ENCODE results near the gene GMPR.

The GMPR gene

DNA sequence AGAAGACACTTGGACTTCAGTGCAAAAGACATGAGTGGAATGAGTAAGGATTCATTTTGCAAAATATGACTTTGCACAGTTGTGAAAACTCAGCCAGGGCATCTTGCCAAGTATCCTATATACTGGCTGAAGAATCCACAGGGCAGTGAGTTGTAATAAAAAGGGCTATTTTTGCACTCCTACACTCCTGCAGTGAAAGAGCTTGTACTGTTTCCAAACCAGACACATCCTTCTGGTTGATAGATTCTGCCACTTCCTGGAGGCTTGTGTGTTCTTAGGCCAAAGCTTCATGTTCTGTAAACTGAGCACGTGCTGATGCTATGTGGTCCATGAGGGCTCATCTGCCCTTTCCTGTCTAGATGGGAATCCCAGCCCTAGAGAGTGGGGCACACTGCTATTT, 34.9 kb downstream of the GMPR start:
- no peak for DNase-seq (ENCODE audit: low spot score)

GRCh38 chr6:16274483-16274882, 36.1 kb downstream of the GMPR start:
- no peak for DNase-seq (ENCODE audit: low spot score)

DNA sequence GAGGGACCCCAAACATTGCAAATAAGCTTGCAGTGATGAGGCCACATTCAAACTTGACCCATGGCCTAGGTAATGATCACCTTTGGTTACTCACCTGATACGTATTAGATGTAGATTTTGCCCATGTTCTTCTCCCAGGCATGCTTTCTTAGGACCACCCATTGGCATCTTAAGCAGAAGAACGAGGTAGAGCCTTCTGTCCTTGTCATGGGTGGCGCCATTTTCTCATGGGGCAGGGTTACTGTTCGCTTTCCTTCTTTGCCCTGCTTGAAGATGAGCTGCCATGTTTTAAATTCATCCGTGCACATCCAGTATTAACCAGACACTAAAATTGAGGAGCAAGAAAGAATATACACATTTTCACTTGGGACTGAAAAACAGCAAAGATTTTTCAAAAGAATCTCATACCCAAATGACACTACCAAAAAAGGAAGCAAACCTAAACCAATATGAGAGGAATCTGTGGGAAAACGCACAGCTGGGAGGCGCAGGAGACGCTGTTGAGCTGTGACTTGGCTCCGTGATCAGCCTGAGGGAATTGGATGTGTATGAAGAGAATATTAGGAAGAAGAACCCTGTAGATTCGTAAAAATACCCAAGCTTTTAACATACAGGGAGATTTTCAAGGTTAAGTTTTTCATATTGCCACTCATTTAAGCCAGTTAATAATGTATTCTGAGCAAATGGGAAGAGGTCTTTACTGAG, 36.6 kb downstream of the GMPR start:
- no peak for DNase-seq (ENCODE audit: low spot score)

GRCh38 chr6:16277101-16277981, 39.0 kb downstream of the GMPR start:
- peak; percentile 7 for DNase-seq (ENCODE audit: low spot score)

DNA sequence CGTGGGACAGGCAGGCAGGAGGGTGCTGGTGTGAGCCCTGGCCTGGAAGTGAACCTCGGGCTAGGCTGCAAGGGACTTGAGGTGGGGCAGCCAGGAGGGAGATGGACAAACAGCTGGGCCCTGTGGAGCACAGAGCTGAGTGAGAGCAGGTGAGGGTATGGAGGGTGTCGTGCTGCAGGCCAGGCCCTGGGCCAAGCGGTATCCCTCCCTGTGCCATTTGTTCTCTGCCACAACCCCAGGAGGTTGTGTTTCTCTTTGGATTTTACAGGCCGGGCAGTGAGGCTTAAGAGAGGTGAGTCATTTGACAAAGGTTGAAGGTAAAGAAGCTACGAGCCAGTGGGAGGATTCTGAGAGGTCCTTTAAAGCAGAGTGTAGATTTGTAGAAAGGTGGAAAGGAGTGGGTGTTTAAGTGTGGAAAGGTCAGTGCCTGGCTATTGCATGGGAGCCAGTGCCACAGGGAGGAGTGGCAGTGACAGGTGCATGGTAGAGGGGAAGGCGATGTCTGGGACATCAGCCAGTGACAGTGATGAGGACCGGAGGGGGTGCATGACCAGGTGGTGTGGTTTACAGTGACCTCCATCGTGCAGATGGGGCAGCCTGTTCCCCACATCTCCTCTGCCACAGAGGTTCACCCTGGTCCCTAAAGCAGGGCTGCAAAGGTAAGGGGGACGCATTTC, 39.8 kb downstream of the GMPR start:
- DNase-seq (ENCODE audit: low spot score) = no peak

DNA sequence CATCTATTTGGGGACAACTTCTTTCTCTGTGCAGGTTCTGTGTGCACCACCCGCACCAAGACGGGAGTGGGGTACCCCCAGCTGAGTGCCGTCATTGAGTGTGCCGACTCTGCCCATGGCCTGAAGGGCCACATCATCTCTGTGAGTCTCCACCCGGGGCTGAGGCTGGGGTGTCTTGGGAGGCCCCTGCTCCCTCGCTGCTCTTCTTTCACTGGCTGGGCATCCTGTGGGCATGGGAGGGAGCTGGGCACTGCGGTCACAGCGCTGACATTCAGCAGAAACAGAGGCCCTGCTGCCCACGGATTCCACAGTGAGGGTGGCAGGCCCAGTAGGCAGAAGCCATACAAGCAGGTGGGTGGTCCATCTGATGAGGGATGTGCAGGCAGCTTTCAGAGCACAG, 40.4 kb downstream of the GMPR start:
- no peak for DNase-seq (ENCODE audit: low spot score)

DNA sequence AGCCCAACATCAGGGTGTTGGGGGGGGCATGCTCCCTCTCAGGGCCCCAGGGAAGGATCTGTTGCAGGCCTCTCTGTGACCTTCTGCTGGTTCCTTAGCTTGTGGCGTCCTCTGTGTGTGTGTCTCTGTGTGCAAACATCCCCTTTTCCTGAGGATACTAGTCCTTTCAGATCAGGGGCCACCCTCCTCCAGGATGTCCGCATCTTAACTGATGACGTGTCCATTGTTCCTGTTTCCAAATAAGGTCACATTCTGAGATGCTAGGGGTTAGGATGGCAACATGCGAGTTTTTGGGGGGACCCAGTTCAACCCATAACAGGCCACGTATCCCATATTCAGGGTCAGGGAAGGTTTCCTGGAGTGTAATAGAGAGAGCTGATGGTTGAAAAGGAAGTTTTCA, 40.9 kb downstream of the GMPR start:
- DNase-seq (ENCODE audit: low spot score) = no peak

DNA sequence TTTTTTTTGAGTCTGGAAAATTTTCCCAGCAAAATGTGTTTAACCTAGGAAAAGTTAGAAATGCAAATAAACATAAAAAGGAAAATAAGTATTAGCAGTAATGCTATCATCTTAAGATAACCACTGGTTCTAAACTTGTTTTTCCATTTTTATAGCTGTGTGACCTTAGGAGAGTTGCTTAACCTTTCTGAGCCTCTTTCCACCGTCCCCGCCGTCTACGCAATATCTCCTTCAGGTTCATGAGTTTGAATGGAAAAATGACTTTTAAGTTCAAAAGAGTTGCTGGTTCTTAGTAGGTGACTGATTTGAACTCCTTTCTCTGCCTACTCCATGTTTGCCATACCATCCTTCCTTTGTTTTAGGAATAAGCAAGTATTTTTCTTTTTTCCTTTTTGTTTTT, 44.0 kb downstream of the GMPR start:
- no peak for DNase-seq (ENCODE audit: low spot score)

- no peak for DNase-seq (ENCODE audit: low spot score)
Measured at GRCh38 chr6:16284472-16284871, 46.1 kb downstream of the GMPR start.

DNA sequence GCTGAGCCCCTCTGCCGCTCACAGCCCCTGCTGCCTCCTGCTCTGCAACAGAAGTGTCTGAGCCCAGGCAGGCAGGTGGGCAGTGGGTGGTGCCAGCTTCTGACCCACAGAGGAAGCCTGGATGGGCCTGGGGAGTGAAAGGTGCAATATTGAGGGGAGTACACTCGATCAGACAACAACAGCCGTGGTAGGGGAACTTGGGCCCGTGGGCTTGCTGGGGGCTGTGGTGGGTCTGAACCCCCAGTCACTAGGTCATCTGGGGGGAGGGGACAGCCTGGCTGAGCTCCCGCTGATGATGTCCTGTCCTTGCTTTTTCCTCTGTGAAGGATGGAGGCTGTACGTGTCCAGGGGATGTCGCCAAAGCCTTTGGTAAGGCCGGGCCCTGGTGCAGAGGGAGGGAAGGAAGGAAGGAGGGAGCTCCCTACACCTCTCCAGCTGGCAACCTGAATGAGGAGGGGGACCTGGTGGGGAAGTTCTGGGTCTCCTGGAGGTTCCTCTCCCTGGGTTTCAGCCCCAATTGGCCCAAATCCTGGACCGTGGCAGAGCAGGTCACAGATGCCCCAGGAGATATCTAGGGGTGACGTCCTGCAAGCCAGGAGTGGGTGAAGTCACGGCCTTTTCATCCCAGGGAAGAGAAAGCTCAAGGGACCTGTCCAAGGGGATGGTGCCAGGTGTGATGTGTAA, 47.2 kb downstream of the GMPR start:
- no peak for DNase-seq (ENCODE audit: low spot score)

GRCh38 chr6:16286151-16286522, 47.8 kb downstream of the GMPR start:
- peak; percentile 22 for DNase-seq (ENCODE audit: low spot score)

DNA sequence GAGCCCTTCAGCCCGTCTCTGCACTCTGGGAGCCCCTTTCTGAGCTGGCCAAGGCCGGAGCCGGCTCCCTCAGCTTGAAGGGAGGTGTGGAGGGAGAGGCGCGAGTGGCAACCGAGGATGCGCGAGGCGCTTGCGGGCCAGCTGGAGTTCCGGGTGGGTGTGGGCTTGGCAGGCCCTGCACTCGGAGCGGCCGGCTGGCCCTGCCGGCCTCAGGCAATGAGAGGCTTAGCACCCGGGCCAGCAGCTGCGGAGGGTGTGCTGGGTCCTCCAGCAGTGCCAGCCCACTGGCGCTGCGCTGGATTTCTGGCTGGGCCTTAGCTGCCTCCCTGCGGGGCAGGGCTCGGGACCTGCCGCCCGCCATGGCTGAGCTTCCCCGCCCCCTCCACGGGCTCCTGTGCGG, 49.8 kb downstream of the GMPR start:
- no peak for DNase-seq (ENCODE audit: low spot score)

GRCh38 chr6:16291739-16292138, 53.4 kb downstream of the GMPR start:
- DNase-seq (ENCODE audit: low spot score) = no peak

- no peak for DNase-seq (ENCODE audit: low spot score)
Measured at GRCh38 chr6:16292432-16292831, 54.0 kb downstream of the GMPR start.

GRCh38 chr6:16292942-16293341, 54.6 kb downstream of the GMPR start:
- no peak for DNase-seq (ENCODE audit: low spot score)

DNA sequence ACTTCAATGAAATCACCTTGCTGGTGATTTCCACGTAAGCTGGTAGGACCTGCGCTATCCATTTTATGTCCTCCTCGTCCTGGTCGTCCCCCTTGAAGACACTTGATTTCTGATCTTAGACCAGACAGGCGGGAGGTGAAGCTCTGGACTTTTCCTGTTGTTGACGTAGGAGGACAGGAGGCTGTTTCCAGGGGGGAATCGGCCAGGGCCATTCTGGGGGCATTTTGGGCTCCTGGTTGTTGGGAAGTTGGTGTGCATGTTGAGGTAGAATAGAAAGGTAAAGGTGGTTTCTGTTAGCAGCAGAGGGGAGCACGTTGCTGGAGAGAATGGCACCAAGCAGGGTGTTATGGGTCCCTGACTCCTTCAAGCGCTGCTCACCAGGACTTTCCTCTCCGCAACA, 56.0 kb downstream of the GMPR start:
- DNase-seq (ENCODE audit: low spot score) = no peak

GRCh38 chr6:16295060-16295459, 56.7 kb downstream of the GMPR start:
- no peak for DNase-seq (ENCODE audit: low spot score)

GRCh38 chr6:16295471-16295870, 57.1 kb downstream of the GMPR start:
- DNase-seq (ENCODE audit: low spot score) = no peak

DNA sequence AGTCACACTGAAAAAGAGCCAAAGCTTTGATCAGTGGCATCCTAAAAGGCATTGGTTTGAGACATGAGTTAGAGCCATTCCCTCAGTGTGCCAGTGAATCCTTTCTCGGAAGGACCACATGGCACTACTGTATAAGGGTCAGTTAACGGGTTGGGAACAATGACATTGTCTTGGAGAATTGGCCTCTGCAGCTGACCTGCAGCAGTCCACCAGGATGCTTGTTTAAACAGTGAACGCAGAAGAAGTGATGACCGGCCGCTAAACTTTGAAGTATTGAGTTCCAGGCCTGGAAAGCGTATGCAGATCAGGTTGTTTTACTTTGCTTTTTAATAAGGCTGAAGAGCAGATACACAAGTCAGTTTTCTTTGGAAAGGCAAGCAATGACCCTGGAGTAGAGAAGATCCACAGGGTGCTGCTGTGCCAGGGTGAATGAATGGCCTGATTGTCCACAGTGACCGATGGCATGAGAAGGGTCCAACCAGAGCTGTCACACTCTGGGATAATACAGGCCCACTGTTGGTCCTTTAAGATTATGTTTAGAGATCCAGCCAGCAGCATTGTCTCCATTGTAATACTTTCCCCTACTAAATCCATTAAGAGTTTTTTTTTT, 57.8 kb downstream of the GMPR start:
- DNase-seq (ENCODE audit: low spot score) = no peak

GRCh38 chr6:16299861-16300260, 61.5 kb downstream of the GMPR start:
- DNase-seq (ENCODE audit: low spot score) = no peak

GRCh38 chr6:16301511-16301910, 63.1 kb downstream of the GMPR start:
- DNase-seq (ENCODE audit: low spot score) = no peak

All from activated CD4-positive, alpha-beta T cell treated with anti-CD3 and anti-CD28 coated beads, Interleukin-2, Interleukin-4, amounts not matched to agents 100 ng/mL and 50 ng/mL, durations not matched to agents 16 hours and 8 hours (primary cell).